SK-N-SH (cell line): ENCODE measurements around the gene TOR4A.

Experiments used
- CTCF ChIP-seq: fragments of 200-600 bp; sonication (generic); IDR thresholded peaks from 2 replicates; pipeline ENCODE4 v1.6.1; 2017; ENCODE audit warnings: antibody characterized with exemption, mild to moderate bottlenecking, moderate library complexity
- RAD21 ChIP-seq: IDR thresholded peaks from 2 replicates; pipeline ENCODE4 v1.6.1; 2012; ENCODE audit warnings: mild to moderate bottlenecking, low read length

- TF ChIP-seq CTCF (no peak), RAD21 (no peak)
These were observed 24.6 kb downstream of the TOR4A start, which contains the start of gene NRARP for GRCh38 chr9:137302118-137302448.
